ENCODE results near the gene IFNA21. TPM values are rescaled to one million over a fixed set of nuclear protein-coding genes. Genes with fewer than 3 reads are reported as not detected.
"Not testable (repeated sequence)": the region's sequence is repeated elsewhere in the genome, so short reads cannot be mapped to it uniquely, and the experiment has no call there.

IFNA21 gene
- total RNA-seq, 2 donors from 2014 or later, result not detected

DNA sequence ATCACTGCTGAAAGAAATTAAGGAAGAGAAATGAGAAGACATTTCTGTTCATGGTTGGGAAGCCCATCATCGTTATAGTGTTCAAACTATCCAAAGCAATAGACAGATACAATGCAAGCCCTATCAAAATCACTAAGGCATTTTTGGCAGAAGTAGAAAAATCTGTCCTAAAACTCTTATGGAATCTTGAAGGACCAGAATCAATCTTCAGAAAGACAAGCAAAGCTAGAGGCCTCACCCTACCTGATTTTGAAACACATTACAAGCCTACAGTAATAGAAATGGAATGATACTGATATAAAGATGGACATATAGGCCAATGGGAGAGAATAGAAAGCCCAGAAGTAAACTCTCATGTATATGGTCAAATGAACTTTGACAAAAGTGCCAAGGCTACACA, 4.9 kb upstream of the IFNA21 start:
- Mint-ChIP-seq H3K36me3 (no peaks in the 10 kb centered on the region), H3K4me1 (ENCODE audit: low read depth in 2 of 2) (no peaks in the 10 kb centered on the region), H3K27ac (no peak overlapping the region), H3K27me3 (no peaks in the 10 kb centered on the region), H3K9me3 (no peaks in the 10 kb centered on the region), H3K4me3 (no peak overlapping the region)
- ATAC-seq (no peak), DNase-seq (ENCODE audit: low spot score) (no peak)

DNA sequence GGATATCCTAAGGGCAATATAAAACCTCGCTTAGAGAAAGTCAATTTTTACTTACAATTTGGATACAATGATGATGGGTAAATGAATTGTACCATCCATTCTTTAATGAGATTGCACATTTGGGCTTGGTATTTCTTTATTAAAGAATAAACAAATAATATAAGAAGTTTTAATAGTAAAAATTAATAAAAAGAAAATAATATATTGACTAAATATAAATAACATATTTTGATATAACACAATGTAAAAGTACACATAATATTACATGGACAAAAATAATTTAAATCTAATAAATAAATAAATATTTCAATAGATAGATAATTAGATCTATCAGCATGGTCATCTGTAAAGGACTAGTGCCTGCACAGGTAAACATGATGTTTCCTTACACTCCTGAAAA, 944 bp downstream of the IFNA21 start:
- no peak overlapping the region for H3K27ac Mint-ChIP-seq
- no peak overlapping the region for H3K4me3 Mint-ChIP-seq
- no peak for ATAC-seq
- no peaks in the 10 kb centered on the region for H3K9me3 Mint-ChIP-seq
- no peak for DNase-seq (ENCODE audit: low spot score)
- H3K27me3 Mint-ChIP-seq, result no peaks in the 10 kb centered on the region
- H3K36me3 Mint-ChIP-seq, result peaks cover 6% of the 10 kb centered on the region
- peaks cover 16 to 28% of the 10 kb centered on the region in 2 donors for H3K4me1 Mint-ChIP-seq (ENCODE audit: low read depth in 2 of 2)

- H3K27ac Mint-ChIP-seq, result peak overlapping the region in 1 of 2 donors; percentile 8
- peaks cover 12% of the 10 kb centered on the region for H3K36me3 Mint-ChIP-seq
- H3K4me3 Mint-ChIP-seq, result peak overlapping the region; percentile 67
- peak; percentile 67 for DNase-seq (ENCODE audit: low spot score)
- peak; percentile 87 for ATAC-seq
- no peaks in the 10 kb centered on the region for H3K27me3 Mint-ChIP-seq
- peaks cover 26 to 42% of the 10 kb centered on the region in 2 donors for H3K4me1 Mint-ChIP-seq (ENCODE audit: low read depth in 2 of 2)
- no peaks in the 10 kb centered on the region for H3K9me3 Mint-ChIP-seq
Measured at GRCh38 chr9:21160178-21160577, 6.3 kb downstream of the IFNA21 start.

- Mint-ChIP-seq H3K36me3 (peaks cover 6% of the 10 kb centered on the region), H3K9me3 (no peaks in the 10 kb centered on the region), H3K27ac (no peak overlapping the region), H3K4me3 (no peak overlapping the region), H3K4me1 (ENCODE audit: low read depth in 2 of 2) (peaks cover 15 to 20% of the 10 kb centered on the region in 2 donors), H3K27me3 (no peaks in the 10 kb centered on the region)
- DNase-seq (ENCODE audit: low spot score) (no peak), ATAC-seq (no peak)
Measured at GRCh38 chr9:21155501-21155900, 11.0 kb downstream of the IFNA21 start.

- peaks cover 7 to 11% of the 10 kb centered on the region in 2 donors for H3K4me1 Mint-ChIP-seq (ENCODE audit: low read depth in 2 of 2)
- peaks cover 0 to 6% of the 10 kb centered on the region in 2 donors for H3K27me3 Mint-ChIP-seq
- H3K27ac Mint-ChIP-seq, result peak overlapping the region in 1 of 2 donors; percentile 3
- DNase-seq (ENCODE audit: low spot score), result no peak
- peak; percentile 76 to 79 for ATAC-seq
- no peak overlapping the region for H3K4me3 Mint-ChIP-seq
- no peaks in the 10 kb centered on the region for H3K9me3 Mint-ChIP-seq
- H3K36me3 Mint-ChIP-seq, result peaks cover 6% of the 10 kb centered on the region
Measured at GRCh38 chr9:21154018-21154608, 12.3 kb downstream of the IFNA21 start.

GRCh38 chr9:21153336-21154017, 13.0 kb downstream of the IFNA21 start:
- ATAC-seq, result no peak
- H3K36me3 Mint-ChIP-seq, result peaks cover 9% of the 10 kb centered on the region
- H3K4me1 Mint-ChIP-seq (ENCODE audit: low read depth in 2 of 2), result peaks cover 5 to 7% of the 10 kb centered on the region in 2 donors
- H3K9me3 Mint-ChIP-seq, result no peaks in the 10 kb centered on the region
- H3K4me3 Mint-ChIP-seq, result no peak overlapping the region
- no peak overlapping the region for H3K27ac Mint-ChIP-seq
- peaks cover 0 to 8% of the 10 kb centered on the region in 2 donors for H3K27me3 Mint-ChIP-seq
- no peak for DNase-seq (ENCODE audit: low spot score)

DNA sequence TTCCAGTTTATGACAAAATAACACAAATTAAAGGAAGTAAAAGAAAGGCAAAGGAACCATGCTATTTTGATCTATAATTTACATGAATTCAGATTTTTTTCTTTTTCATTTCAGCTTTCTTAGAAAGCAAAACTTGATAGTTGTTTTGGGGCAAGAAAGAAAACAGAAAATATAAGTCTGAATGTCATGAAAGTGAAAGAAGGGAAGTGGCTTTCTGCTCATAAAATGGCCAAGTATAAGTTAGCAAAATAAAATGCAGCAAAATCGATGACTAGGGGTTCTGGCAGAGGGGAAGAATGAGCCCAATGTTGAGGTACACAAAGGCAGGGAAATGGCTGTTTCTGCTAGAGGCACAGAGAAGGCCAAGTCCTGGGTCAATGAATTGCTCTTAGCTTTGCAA, 21.9 kb downstream of the IFNA21 start:
- no peak for DNase-seq (ENCODE audit: low spot score)
- Mint-ChIP-seq H3K27me3 (peaks cover 0 to 5% of the 10 kb centered on the region in 2 donors), H3K4me1 (ENCODE audit: low read depth in 2 of 2) (peaks cover 18% of the 10 kb centered on the region in 2 donors), H3K36me3 (peaks cover 19% of the 10 kb centered on the region), H3K9me3 (peaks cover 7% of the 10 kb centered on the region), H3K4me3 (peak overlapping the region; percentile 59), H3K27ac (peak overlapping the region; percentile 17 to 75)
- ATAC-seq, result no peak

DNA sequence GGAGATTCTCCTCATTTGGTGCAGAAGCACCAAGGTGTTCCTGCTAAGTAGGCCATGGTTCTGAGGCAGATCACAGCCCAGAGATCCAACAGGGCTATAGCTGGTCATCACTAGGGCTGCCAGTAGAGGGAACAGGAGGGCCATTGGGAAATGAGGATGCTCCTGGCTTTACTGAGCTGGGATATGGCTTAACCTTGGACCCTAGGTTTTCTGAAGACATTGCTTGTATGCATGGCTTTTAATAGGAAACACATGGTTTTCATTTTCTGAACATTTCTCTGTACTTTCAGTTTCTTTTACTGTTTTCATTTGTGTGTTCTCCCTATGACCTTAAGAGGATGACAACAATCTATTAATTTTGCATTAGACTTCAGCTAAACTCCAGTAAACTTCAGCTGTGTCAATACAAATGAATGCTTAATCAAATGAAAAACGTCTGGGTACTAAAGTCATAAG, 25.0 kb downstream of the IFNA21 start, which contains the start of gene IFNW1:
IFNW1 (minus strand) TSS at position 406 of the 456 bp plus-strand sequence; CDS start at position 144, 262 bp downstream.
- H3K27me3 Mint-ChIP-seq, result peaks cover 0 to 3% of the 10 kb centered on the region in 2 donors
- peaks cover 18% of the 10 kb centered on the region in 2 donors for H3K4me1 Mint-ChIP-seq (ENCODE audit: low read depth in 2 of 2)
- ATAC-seq (no peak), DNase-seq (ENCODE audit: low spot score) (no peak)
- H3K27ac Mint-ChIP-seq, result no peak within 1 kb of the TSS
- H3K4me3 Mint-ChIP-seq, result no peak within 1 kb of the TSS
- H3K9me3 Mint-ChIP-seq, result no peaks in the 10 kb centered on the region
- H3K36me3 Mint-ChIP-seq, result no peaks in the 10 kb centered on the region

DNA sequence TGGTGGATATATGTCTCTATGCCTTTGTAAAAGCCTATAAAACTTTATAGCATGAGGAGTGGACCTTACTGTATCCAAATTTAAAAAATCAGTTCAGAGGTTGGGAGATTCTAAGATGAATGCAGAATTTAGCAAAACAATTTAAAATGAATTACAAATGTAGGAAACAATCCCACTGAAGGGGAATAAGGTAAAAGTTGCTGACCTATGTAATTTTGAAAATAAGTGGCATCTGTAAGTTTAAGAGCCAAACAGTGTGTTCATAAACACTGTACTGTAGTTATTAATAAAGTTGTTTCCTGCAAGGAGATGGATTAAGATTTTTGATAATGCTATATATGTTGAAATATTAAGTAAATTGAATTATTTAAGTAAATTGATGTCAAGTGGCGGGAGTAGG, 29.4 kb downstream of the IFNA21 start:
- DNase-seq (ENCODE audit: low spot score) (no peak), ATAC-seq (no peak)
- Mint-ChIP-seq H3K9me3 (no peaks in the 10 kb centered on the region), H3K27me3 (peaks cover 7 to 15% of the 10 kb centered on the region in 2 donors), H3K27ac (no peak overlapping the region), H3K36me3 (no peaks in the 10 kb centered on the region), H3K4me1 (ENCODE audit: low read depth in 2 of 2) (peaks cover 0 to 4% of the 10 kb centered on the region in 2 donors), H3K4me3 (no peak overlapping the region)

DNA sequence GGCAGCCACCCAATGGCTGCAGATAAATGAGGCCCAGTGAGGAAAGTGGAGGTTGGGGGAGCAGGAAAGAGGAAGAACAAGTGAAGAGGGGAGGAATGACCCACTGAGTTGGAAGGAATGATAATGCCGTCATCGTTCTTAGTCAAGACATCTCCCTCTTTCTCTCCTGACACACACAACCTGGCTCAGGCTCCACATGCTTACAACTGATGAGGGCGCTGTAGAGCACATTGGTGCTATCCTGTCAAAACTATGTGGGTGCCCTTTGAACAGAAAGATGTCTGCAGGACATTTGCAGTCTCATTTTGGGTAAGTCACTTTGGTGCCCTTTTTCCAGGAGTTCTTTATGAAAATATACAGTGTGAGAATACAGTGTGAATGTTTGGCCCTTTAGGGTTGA, 30.7 kb downstream of the IFNA21 start:
- no peaks in the 10 kb centered on the region for H3K9me3 Mint-ChIP-seq
- DNase-seq (ENCODE audit: low spot score), result no peak
- no peaks in the 10 kb centered on the region for H3K36me3 Mint-ChIP-seq
- H3K4me1 Mint-ChIP-seq (ENCODE audit: low read depth in 2 of 2), result no peaks in the 10 kb centered on the region
- peaks cover 7 to 15% of the 10 kb centered on the region in 2 donors for H3K27me3 Mint-ChIP-seq
- no peak overlapping the region for H3K27ac Mint-ChIP-seq
- ATAC-seq, result no peak
- no peak overlapping the region for H3K4me3 Mint-ChIP-seq

DNA sequence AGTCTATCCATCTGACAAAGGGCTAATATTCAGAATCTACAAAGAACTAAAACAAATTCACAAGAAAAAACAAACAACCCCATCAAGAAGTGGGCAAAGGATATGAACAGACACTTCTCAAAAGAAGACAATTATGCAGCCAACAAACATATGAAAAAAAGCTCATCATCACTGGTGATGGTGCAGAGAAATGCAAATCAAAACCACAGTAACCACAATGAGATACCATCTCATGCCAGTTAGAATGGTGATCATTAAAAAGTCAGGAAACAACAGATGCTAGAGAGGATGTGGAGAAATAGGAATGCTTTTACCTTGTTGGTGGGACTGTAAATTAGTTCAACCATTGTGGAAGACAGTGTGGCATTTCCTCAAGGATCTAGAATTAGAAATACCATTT, 38.3 kb downstream of the IFNA21 start:
- H3K27ac Mint-ChIP-seq; ATAC-seq; H3K9me3 Mint-ChIP-seq; H3K4me3 Mint-ChIP-seq; H3K27me3 Mint-ChIP-seq; DNase-seq (ENCODE audit: low spot score): not testable (repeated sequence)
- Mint-ChIP-seq H3K4me1 (ENCODE audit: low read depth in 2 of 2) (peaks cover 7 to 15% of the 10 kb centered on the region in 2 donors), H3K36me3 (peaks cover 13% of the 10 kb centered on the region)

DNA sequence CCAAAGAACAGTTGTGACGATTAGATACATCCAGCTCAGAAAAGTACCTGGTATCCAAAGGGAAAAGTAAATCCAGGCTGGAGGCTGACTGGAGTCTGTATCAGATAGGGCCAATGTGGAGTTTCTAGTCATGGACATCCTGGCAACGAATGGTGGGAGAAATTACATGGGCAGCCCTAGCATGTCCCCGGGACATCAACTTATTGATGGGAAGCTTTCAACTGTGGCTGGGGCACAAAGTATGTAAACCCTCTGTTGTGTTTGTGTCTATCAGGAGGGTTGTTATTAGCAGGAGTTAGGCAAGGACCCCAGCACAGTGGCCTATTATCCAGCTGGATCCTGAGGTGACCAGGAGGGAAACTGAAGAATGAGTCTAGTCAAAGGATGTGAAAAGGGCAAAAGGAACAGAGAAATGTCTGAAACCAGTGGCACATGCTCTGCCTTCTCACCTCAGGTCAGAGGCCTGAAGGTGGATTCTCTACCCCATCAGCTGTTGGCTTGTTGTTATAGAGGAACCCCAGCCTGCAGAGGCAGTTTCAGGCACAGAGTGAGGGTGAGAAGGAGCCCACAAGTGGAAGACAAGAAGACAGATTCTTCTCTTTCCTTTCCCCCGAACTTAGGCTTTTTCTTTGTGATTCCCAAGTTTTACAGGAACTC, 44.7 kb downstream of the IFNA21 start:
- Mint-ChIP-seq H3K4me3 (no peak overlapping the region), H3K9me3 (no peaks in the 10 kb centered on the region), H3K27ac (no peak overlapping the region), H3K36me3 (no peaks in the 10 kb centered on the region), H3K27me3 (peaks cover 21 to 22% of the 10 kb centered on the region in 2 donors), H3K4me1 (ENCODE audit: low read depth in 2 of 2) (peaks cover 6 to 8% of the 10 kb centered on the region in 2 donors)
- DNase-seq (ENCODE audit: low spot score) (no peak), ATAC-seq (peak in 1 of 2 donors; percentile 49)

- ATAC-seq (peak in 1 of 2 donors; percentile 67), DNase-seq (ENCODE audit: low spot score) (no peak)
- peaks cover 18 to 27% of the 10 kb centered on the region in 2 donors for H3K27me3 Mint-ChIP-seq
- H3K36me3 Mint-ChIP-seq, result no peaks in the 10 kb centered on the region
- H3K4me1 Mint-ChIP-seq (ENCODE audit: low read depth in 2 of 2), result peaks cover 6 to 8% of the 10 kb centered on the region in 2 donors
- no peak overlapping the region for H3K27ac Mint-ChIP-seq
- H3K9me3 Mint-ChIP-seq, result no peaks in the 10 kb centered on the region
- H3K4me3 Mint-ChIP-seq, result no peak overlapping the region
Measured at GRCh38 chr9:21121079-21121478, 45.4 kb downstream of the IFNA21 start.
